Stimulated activated CD4-positive, alpha-beta T cell treated with anti-CD3 and anti-CD28 coated beads, Interleukin-4, amount 100 ng/mL, for 48 hours (primary cell): ENCODE measurements around the gene HIPK3.
"Not testable (repeated sequence)": the region's sequence is repeated elsewhere in the genome, so short reads cannot be mapped to it uniquely, and the experiment has no call there.

Source experiments
- DNase-seq, 2 donors: peaks; one replicate each; pipeline ENCODE4 v3.0.0-alpha.2; 2020; ENCODE audit warnings: low read depth in 2 of 2

The HIPK3 gene

GRCh38 chr11:33258631-33259205 is 1.5 kb downstream of the HIPK3 start:
- no peak for DNase-seq

- no peak for DNase-seq
These were observed 2.7 kb downstream of the HIPK3 start for GRCh38 chr11:33259869-33260268.

- not testable (repeated sequence) for DNase-seq
These were observed 4.2 kb downstream of the HIPK3 start for GRCh38 chr11:33261350-33261749.

- no peak for DNase-seq
These were observed 4.9 kb downstream of the HIPK3 start for GRCh38 chr11:33262011-33262645.

- DNase-seq: no peak
These were observed 6.4 kb downstream of the HIPK3 start for GRCh38 chr11:33263549-33263948.

- DNase-seq: no peak
These were observed 7.7 kb downstream of the HIPK3 start for GRCh38 chr11:33264926-33265325.

GRCh38 chr11:33266393-33267215 is 9.4 kb downstream of the HIPK3 start:
- no peak for DNase-seq

- DNase-seq: no peak
These were observed 11.9 kb downstream of the HIPK3 start for GRCh38 chr11:33268945-33269540.

- no peak for DNase-seq
These were observed 12.6 kb downstream of the HIPK3 start for GRCh38 chr11:33269822-33270221.

GRCh38 chr11:33271059-33271458 is 13.9 kb downstream of the HIPK3 start:
- no peak for DNase-seq

- no peak for DNase-seq
These were observed 15.3 kb downstream of the HIPK3 start for GRCh38 chr11:33272338-33273107.

GRCh38 chr11:33273656-33274055 is 16.5 kb downstream of the HIPK3 start:
- DNase-seq: no peak

GRCh38 chr11:33280411-33280810 is 23.2 kb downstream of the HIPK3 start:
- no peak for DNase-seq

- DNase-seq: no peak
These were observed 24.6 kb downstream of the HIPK3 start for GRCh38 chr11:33281758-33282157.

GRCh38 chr11:33284818-33285217 is 27.6 kb downstream of the HIPK3 start:
- DNase-seq: no peak

GRCh38 chr11:33290319-33290718 is 33.1 kb downstream of the HIPK3 start:
- DNase-seq: no peak

GRCh38 chr11:33291004-33291777 is 34.0 kb downstream of the HIPK3 start:
- no peak for DNase-seq

GRCh38 chr11:33292311-33292710 is 35.1 kb downstream of the HIPK3 start:
- no peak for DNase-seq

- no peak for DNase-seq
These were observed 37.0 kb downstream of the HIPK3 start for GRCh38 chr11:33294224-33294623.

GRCh38 chr11:33294797-33295196 is 37.6 kb downstream of the HIPK3 start:
- no peak for DNase-seq

GRCh38 chr11:33296695-33297094 is 39.5 kb downstream of the HIPK3 start:
- DNase-seq: no peak
